OCI-LY1 (cell line): Measurements from ENCODE around the gene H1-8.

Source experiments
- EZH2 ChIP-seq: fragments of 200-600 bp; sonication (generic), shearing (Covaris generic); IDR thresholded peaks from 2 replicates; pipeline ENCODE4 v1.8.0; 2017; ENCODE audit warnings: borderline replicate concordance, mixed run types, mild to moderate bottlenecking, antibody characterized with exemption, low read length, moderate library complexity, mixed read lengths
- TF ChIP-seq, protein P1 (sequence below): fragments of 200-600 bp; sonication (generic), shearing (Covaris generic); IDR thresholded peaks from 2 replicates; pipeline ENCODE4 v1.5.1; 2017; ENCODE audit warnings: mild to moderate bottlenecking, antibody characterized with exemption, low read length, moderate library complexity, mixed read lengths

DNA sequence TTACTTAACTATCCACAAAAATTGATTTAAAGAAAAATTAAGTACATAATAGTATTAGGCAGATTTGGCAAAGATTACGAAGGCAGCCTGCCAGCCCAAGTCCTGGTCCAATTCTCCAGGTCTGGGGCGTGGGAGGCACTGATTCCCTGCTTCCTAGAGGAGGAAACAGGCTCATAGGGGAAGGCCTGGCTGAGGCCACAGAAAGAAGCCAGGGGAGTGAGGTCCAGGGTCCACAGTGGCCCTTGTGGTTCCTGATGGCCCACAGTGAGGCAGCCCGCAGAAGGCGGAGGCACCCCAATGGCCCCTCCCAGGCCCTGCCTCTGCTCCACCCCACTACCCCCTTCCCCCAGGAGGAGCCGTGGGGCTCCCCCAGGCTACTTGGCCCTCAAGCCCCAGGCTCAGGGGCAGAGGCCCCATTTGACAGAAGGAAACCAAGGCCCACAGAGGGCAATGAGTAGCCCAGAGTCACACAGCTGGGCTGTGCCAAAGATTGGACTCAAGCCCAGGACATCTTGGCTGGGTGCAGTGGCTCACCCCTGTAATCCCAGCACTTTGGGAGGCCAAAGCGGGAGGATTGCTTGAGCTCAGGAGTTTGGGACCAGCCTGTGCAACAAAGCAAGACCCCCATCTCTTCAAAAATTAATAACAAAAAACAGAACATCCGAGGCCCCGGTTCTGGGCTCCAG lies 21.0 kb downstream of the H1-8 start:
- TF ChIP-seq, protein P1, sequence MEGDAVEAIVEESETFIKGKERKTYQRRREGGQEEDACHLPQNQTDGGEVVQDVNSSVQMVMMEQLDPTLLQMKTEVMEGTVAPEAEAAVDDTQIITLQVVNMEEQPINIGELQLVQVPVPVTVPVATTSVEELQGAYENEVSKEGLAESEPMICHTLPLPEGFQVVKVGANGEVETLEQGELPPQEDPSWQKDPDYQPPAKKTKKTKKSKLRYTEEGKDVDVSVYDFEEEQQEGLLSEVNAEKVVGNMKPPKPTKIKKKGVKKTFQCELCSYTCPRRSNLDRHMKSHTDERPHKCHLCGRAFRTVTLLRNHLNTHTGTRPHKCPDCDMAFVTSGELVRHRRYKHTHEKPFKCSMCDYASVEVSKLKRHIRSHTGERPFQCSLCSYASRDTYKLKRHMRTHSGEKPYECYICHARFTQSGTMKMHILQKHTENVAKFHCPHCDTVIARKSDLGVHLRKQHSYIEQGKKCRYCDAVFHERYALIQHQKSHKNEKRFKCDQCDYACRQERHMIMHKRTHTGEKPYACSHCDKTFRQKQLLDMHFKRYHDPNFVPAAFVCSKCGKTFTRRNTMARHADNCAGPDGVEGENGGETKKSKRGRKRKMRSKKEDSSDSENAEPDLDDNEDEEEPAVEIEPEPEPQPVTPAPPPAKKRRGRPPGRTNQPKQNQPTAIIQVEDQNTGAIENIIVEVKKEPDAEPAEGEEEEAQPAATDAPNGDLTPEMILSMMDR = no peak
- no peak for TF ChIP-seq EZH2
